Esophagus squamous epithelium (tissue), 5 donors: ENCODE data around the gene ST6GAL1. TPM values are rescaled to one million over a fixed set of nuclear protein-coding genes. Genes with fewer than 3 reads are reported as not detected.

Experiments
- DNase-seq: peaks from one replicate; lab custom pipeline; 2025; lab: John Stamatoyannopoulos, UW
- H3K27ac ChIP-seq, 4 donors: fragments of 200-600 bp; sonication (generic); one replicate each; pipeline ENCODE4 v1.5.1; 2016 to 2019; ENCODE audit warnings: mild to moderate bottlenecking in 1 of 4
- H3K27me3 ChIP-seq, 4 donors: fragments of 200-600 bp; sonication (generic); 1 replicate in 3 of 4; 2 replicates in 1 of 4; pipeline versions ENCODE4 v1.5.1 to v1.6.0; 2017 to 2021; ENCODE audit warnings: antibody characterized with exemption in 1 of 4
- H3K36me3 ChIP-seq, 3 donors: fragments of 200-600 bp; sonication (generic); one replicate each; pipeline ENCODE4 v1.5.1; 2016 to 2019
- H3K4me1 ChIP-seq, 3 donors: fragments of 200-600 bp; sonication (generic); one replicate each; pipeline ENCODE4 v1.5.1; 2017 to 2019
- H3K4me3 ChIP-seq, 4 donors: fragments of 200-600 bp; sonication (generic); 1 replicate in 3 of 4; 2 replicates in 1 of 4; pipeline ENCODE4 v1.5.1; 2016 to 2019; ENCODE audit warnings: mild to moderate bottlenecking in 2 of 4, moderate library complexity in 1 of 4
- H3K9me3 ChIP-seq, 3 donors: fragments of 200-600 bp; sonication (generic); one replicate each; pipeline ENCODE4 v1.5.1; 2016 to 2019
- CTCF ChIP-seq, 6 experiments: fragments of 450-650 bp in 4 of 6; fragments of 200-600 bp in 2 of 6; sonication (generic) in 2 of 6; IDR thresholded peaks; one replicate each; pipeline ENCODE4 v1.5.1; 2016 to 2019; ENCODE audit warnings: antibody characterized with exemption in 6 of 6, mild to moderate bottlenecking in 4 of 6, moderate library complexity in 4 of 6
- POLR2A ChIP-seq, 4 donors: fragments of 450-650 bp; IDR thresholded peaks; one replicate each; pipeline ENCODE4 v1.6.1; 2017; ENCODE audit warnings: antibody characterized with exemption in 4 of 4, mild to moderate bottlenecking in 4 of 4, moderate library complexity in 3 of 4
- WGBS, 2 donors: methylation state at CpG; one replicate each; pipeline ENCODE4 v1.1.5; 2018; 5-methylcytosine and 5-hydroxymethylcytosine counted together
- intact Hi-C: fragments of 100-400 bp; cut with DNase I; formaldehyde crosslinking; loops from one replicate; pipeline ENCODE4 v1.15.0; 2022
- total RNA-seq, 4 donors: library from RNA; depleted of rRNA; stranded (reverse); fragments of >200 nt; gene quantifications; one replicate each; pipeline ENCODE4 v1.1.0, GENCODE V29; 2016
- donor health status: DM: yes; HTN: yes; CAD: no.

The ST6GAL1 gene
- total RNA-seq, 4 donors from 2014 or later = 6.0 to 44.2 (median 15.2) TPM

- H3K27ac ChIP-seq = peak overlapping the region in 3 of 4 donors; percentile 16 to 32 (median 26)
- intact Hi-C loops = no loop called here
- WGBS, 2 donors = 56 to 71% methylated on average over 5 to 9 of the region's 9 CpGs
- no peaks in the 10 kb centered on the region for H3K27me3 ChIP-seq
- no peak overlapping the region for H3K4me3 ChIP-seq
- H3K36me3 ChIP-seq = no peaks in the 10 kb centered on the region
- H3K4me1 ChIP-seq = no peaks in the 10 kb centered on the region
- TF ChIP-seq POLR2A (IDR thresholded peaks at IDR 0.05) (no peak), CTCF (IDR thresholded peaks at IDR 0.05) (no peak)
- DNase-seq = no peak
- H3K9me3 ChIP-seq = no peaks in the 10 kb centered on the region
Measured at GRCh38 chr3:187025656-187026316, 95.5 kb downstream of the ST6GAL1 start.

GRCh38 chr3:187026317-187026670 lies 96.0 kb downstream of the ST6GAL1 start:
- 85 to 87% methylated on average over 2 of the region's 2 CpGs for WGBS, 2 donors
- TF ChIP-seq CTCF (IDR thresholded peaks at IDR 0.05) = no peak
- H3K27ac ChIP-seq = peak overlapping the region in 1 of 4 donors; percentile 26

GRCh38 chr3:187027531-187028278 lies 97.4 kb downstream of the ST6GAL1 start:
- WGBS, 2 donors = 67 to 77% methylated on average over 7 to 8 of the region's 8 CpGs
- Histone ChIP-seq H3K9me3 (no peaks in the 10 kb centered on the region), H3K27me3 (no peaks in the 10 kb centered on the region), H3K27ac (peak overlapping the region in 1 of 4 donors; percentile 26), H3K36me3 (no peaks in the 10 kb centered on the region), H3K4me3 (peak overlapping the region in 1 of 4 donors; percentile 4), H3K4me1 (no peaks in the 10 kb centered on the region)
- TF ChIP-seq CTCF (IDR thresholded peaks at IDR 0.05) = no peak
- TF ChIP-seq POLR2A (IDR thresholded peaks at IDR 0.05) = no peak
- DNase-seq = no peak
- intact Hi-C loops = no loop called here

More at GRCh38 chr3:187026317-187026670, 96.0 kb downstream of the ST6GAL1 start:
- DNase-seq = no peak
- Histone ChIP-seq H3K9me3 (no peaks in the 10 kb centered on the region), H3K36me3 (no peaks in the 10 kb centered on the region), H3K4me1 (no peaks in the 10 kb centered on the region), H3K4me3 (no peak overlapping the region), H3K27me3 (no peaks in the 10 kb centered on the region)
- intact Hi-C loops = no loop called here

GRCh38 chr3:187031934-187032333 lies 101.6 kb downstream of the ST6GAL1 start:
- H3K4me1 ChIP-seq = no peaks in the 10 kb centered on the region
- intact Hi-C loops = no loop called here
- H3K27me3 ChIP-seq = no peaks in the 10 kb centered on the region
- H3K4me3 ChIP-seq = no peak overlapping the region
- no peaks in the 10 kb centered on the region for H3K36me3 ChIP-seq
- TF ChIP-seq CTCF (IDR thresholded peaks at IDR 0.05) = no peak
- no peak for TF ChIP-seq POLR2A (IDR thresholded peaks at IDR 0.05)
- no peak overlapping the region for H3K27ac ChIP-seq
- H3K9me3 ChIP-seq = no peaks in the 10 kb centered on the region
- no peak for DNase-seq

GRCh38 chr3:187036394-187036793 lies 106.1 kb downstream of the ST6GAL1 start:
- TF ChIP-seq CTCF (IDR thresholded peaks at IDR 0.05) (no peak), POLR2A (IDR thresholded peaks at IDR 0.05) (no peak)
- H3K36me3 ChIP-seq = peaks cover 0 to 26% (median 0%) of the 10 kb centered on the region in 3 donors
- WGBS, 2 donors = 76 to 100% methylated on average over 1 of the region's 1 CpG

More at GRCh38 chr3:187036394-187036793, 106.1 kb downstream of the ST6GAL1 start:
- DNase-seq = no peak
- H3K4me1 ChIP-seq = peaks cover 0 to 1% (median 0%) of the 10 kb centered on the region in 3 donors
- H3K9me3 ChIP-seq = no peaks in the 10 kb centered on the region
- H3K27ac ChIP-seq = no peak overlapping the region
- intact Hi-C loops = no loop called here
- H3K4me3 ChIP-seq = no peak overlapping the region
- no peaks in the 10 kb centered on the region for H3K27me3 ChIP-seq
